GM21528 (cell line): ENCODE data around the gene SRGAP3.

Source experiments
- ATAC-seq: cut with Tn5 transposase; IDR thresholded peaks from one replicate; pipeline ENCODE4 v1.9.1; 2021; ENCODE audit warnings: mild to moderate bottlenecking, moderate library complexity; ENCODE audit not compliant: unreplicated experiment, low FRiP score

Gene SRGAP3

DNA sequence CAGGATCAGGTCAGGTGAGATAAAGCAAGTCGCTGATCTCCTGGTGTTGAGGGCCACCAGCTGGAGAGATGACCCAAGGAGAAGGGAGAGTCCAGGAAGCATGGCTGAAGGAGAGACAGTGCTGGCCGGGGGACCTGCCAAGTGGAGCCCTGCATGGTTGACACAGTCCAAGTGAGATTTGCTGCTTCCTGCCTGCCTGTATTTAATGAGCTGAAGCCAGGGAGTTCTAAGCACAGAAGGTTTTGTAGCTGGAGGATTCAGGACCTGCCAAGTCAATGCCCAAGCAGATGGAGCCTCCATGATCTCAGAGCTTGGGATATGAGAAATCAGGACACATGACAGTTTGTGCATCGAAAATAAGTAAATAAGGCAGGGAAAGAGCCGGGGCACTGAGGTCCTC is 125.6 kb downstream of the SRGAP3 start:
- ATAC-seq: no peak

DNA sequence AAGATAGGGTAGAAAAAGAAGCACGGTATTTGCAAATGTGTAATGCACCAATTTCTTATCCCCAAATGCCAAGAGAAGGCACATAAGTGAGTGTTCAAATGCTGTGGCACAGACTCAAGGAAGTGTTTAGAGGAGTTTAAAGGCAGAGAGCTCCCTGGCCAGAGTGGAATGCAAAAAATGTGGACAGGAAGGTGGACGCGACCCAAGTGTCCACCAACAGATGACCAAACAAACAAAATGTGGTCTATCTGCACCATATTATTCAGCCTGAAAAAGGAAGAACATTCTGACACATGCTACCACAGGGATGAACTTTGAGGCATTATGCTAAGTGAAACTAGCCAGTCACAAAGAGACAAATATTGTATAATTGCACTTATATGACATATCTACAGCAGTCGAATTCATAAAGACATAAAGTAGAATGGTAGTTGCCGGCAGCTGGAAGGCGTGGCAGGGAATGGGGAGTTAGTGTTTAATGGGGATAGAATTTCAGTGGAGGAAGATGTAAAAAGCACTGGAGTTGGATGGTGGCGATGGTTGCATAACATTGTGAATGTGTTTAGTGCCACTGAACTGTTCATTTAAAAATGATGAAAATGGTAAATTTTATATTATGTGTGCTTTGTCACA is 126.6 kb downstream of the SRGAP3 start:
- no peak for ATAC-seq

DNA sequence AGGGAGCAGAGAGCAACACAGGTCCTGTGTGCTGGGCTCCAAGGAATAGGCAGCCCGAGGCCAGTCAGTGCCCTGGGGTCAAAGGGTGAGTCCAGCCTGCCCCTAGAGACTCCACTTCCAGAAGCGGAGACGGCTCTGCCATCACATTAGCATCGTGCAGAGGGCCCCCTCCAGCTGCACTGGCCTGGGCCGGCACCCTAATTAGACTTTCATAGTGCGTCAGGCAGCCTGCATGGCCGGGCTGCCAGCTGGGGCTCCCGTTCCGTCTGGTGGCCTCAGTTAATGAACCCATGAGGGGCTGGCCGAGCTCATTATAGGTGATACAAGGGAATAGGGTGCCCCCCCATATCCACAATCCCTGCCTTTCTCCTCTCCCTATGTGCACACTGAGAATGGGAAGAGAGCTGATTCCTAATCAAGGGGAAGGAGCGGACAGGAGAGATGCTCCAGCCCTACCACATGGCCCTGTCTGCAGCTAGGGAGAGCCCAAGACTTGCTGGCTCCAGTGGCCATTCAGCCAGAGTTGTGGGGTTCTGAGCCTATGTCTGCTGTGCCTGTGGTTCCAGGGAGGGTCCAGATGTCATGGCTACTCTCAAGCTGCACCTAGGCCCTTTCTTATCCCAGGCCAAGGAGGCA is 128.0 kb downstream of the SRGAP3 start:
- ATAC-seq: no peak

DNA sequence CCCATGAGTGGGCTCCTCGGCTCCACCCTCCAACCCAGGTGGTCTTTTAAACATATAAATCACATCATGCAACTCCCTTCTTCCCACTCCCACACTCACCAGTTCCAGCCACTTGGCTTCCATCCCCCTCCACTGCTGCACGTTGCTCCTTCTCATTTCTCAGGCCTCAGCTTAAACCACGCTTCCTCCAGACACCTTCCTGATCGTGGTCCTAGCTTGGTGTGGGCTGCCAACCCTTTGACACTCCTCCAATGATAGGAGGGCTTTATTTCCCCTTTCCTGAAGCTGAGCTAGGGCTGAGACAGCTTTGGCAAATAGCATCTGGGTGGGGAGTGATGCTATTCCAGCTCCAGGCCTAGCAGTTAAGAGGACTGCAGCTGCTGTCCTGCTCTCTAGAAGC is 130.1 kb downstream of the SRGAP3 start:
- ATAC-seq: no peak

DNA sequence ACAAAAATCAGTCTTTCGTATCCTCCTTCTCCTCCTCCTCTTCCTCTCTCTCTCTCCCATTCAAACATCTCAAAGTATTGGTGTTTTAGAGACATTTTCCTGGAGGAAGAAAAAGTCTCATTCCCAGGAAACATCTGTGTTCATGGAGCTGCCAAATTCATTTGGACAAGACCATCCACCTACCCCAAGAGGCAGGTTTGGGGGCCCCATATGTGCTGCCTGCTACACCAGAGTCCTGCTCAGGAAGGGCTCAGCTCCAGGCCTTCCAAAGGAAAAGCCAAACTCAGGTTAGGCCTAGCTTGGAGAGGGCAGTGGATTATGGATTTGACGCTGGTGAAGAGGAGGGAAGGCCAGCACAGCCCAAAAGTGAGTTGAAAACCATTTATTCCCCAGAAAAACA is 131.2 kb downstream of the SRGAP3 start:
- no peak for ATAC-seq

DNA sequence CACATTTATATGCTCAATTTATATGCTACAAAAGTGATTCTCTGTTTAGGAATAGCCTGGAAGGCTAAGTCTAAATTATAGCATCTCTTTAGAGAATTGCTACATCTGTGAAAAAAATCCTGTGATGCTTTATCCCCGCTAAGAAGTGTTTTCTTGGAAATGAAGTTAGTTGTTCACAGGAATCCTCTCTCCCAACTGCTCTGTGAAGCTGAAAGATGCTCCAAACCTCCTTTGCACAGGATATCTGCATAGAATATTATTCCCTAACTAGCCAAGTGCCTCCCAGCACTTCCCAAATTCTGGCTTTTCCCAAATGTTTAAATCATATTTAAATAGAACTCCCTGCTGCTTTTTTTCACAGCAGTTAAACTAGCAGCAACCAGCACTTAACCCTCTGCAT is 132.2 kb downstream of the SRGAP3 start:
- ATAC-seq: no peak

DNA sequence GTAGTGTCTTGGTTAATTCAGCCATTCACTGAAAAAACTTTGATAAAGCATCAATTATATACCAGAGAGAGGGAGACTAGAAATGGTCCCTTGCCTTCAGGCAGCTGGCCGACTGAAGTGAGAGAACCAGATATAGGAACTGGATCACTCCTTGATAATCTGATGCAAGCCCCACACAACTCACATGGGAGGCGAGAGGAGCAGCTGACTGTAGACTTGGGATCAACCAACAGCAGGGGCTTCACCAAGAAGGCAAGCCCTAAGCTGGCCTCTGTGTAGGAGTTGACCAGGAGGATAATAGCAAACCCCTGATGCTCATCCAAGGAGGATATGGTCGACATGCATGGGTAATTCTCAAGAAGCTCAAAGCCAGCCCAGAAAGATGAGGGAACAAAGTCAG is 133.1 kb downstream of the SRGAP3 start:
- no peak for ATAC-seq

DNA sequence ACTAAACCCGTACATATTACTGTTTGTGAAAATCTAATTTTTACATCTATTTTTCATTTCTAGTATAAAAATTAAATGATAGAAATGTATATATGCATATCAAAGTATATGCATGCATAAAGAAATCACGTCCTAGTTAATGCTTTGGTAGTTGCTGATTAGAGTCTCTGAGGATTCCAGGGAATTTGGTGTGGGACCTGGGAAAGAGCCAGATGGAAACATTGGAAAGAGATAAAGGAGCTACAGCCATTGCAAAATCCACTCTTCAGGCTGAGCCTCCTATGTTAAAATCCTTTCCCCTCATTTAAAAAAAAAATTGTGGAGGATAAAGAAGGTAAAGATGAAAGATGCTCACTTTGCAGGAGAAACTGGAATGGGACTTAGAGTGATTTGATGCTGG is 134.1 kb downstream of the SRGAP3 start:
- ATAC-seq: no peak

DNA sequence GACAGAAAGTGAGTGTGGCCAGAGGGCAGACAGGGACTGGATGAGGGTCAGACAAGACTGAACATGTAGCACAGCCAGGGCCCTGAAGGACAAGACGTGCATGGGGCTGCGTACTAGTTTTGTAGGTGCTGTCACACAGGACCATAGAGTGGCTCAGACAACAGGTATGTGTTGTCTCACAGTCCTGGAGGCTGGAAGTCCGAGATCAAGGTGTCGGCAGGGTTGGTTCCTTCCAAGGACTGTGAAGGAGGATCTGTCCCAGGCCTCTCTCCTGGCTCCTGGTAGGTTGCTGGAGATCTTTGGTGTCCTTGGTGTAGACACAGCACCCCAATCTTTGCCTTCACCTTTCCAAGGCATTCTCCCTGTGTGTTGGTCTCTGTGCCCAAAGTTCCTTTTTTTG is 136.4 kb downstream of the SRGAP3 start:
- ATAC-seq: no peak

DNA sequence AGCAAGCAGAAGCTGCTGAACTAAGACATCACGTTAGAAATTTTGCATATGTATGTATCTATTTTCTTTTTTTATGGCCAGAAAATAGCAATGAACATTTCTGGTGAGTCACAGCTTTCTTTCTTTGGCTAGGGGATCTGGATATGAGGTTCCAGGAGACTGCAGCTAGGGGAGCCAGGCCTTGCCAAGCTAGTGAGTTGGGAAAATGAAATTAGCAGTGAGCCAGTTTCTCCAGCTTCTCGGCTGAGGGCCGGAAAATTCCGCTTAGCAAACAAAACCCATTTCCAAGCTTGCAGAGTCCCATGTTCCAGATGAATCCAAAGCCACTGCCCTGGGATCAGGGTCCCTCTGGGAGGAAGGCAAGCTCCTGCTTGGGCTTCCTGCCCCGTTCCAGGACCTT is 137.6 kb downstream of the SRGAP3 start:
- no peak for ATAC-seq

DNA sequence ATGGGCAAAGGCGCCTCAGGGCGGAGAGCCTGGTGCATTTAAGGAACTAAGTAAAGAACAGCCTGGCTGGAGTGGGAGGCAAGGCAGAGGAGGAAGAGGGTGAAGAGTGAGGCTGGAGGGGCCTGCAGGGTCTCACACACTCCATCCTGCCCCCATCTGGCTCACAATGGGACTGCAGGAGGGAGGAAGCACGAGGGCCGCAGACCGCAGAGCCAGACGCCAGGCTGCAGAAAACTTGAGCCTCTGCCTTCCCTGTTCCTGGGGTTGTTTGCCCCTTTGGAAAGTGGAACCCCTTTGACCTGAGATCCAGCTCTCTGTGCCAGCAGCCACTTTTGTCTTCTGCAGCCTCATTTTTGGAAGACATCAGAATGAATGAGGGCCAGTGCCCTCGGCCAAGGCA is 138.0 kb downstream of the SRGAP3 start:
- ATAC-seq: no peak

DNA sequence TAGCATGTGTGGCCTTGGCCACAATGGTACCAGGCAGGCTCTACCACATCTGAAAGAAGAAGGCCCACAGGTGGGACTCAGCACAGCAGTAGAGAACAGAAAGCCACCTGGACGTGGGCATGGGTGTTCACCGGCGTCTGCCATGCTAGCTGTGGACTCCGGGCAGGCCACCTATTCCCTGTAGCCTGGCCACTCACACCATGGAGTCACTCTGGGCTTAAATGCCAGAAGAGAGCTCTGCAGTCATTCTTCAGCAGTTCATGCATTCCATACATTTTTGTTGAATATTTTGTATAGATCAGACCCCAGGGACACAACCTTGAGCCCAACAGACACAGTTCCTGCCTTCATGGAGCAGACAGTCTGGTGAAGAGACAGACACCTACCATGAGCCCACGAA is 138.6 kb downstream of the SRGAP3 start:
- ATAC-seq: no peak

DNA sequence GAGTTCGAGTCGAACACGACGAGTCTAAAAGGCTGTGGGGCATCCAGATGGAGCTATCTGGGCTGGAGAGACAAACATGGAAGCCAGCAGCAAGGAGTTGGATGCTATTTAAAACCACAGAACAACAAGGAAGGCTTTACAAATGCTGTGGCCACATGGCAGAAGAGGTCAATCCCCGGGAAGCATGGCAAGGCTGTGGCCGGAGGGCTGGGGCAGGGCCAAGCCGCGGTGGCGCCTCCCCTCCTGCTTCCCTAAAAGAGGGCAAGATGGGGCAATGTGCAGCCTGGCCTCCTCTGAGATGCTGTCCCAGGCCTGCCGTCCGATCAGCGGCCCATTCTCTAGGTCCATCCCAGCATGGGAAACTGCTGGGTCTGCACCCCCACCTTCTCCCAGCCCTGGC is 139.1 kb downstream of the SRGAP3 start:
- ATAC-seq: no peak

DNA sequence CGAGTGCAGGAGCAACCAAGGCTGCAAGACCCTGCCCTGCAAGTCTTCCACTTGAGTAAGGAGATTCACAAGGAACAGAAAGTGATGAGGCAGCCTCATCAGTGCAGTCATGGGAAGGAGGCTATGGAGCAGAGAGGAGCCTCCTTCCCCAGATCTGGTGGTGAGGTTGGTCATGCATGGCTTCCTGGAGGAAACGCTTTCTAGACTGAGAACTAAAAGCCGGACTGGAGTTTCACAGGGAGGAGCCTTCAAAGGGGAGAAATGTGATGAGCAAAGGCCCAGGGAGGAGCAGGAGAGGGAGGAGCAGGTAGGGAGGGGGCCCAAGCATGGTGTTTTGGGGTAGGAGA is 139.9 kb downstream of the SRGAP3 start:
- ATAC-seq: no peak

DNA sequence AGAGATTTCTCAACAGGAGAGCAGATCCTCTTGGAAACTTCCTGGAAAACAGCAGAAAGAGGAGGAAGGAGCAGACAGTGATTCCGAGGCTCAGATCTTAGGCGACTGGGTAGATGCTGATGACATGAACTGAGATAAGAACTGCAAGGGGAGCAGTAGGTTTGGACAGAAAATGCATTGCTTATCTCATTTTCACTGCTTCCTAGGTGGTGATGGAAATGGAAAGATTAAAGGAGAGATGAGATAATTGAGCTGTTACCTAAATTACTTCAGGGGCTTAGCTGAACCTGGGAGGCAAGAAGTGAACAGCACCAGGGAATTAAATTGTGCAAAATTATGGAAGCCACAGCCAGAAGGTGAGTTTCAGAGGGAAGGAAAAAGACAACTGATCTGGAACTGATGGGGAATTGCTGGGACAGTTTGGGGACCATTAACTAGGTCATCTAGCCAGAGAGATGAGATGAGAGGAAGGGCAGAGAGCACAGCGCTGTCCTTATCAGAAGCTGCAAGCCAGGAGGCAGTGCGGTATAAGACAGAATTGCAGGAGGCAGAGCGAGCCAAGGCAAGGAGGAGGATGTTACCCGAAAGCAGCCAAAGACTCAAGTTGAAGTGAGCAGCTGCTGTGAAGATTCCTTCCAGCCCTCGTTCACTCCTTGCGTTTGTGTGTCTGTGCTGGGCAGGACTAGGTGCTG is 140.4 kb downstream of the SRGAP3 start:
- ATAC-seq: no peak

DNA sequence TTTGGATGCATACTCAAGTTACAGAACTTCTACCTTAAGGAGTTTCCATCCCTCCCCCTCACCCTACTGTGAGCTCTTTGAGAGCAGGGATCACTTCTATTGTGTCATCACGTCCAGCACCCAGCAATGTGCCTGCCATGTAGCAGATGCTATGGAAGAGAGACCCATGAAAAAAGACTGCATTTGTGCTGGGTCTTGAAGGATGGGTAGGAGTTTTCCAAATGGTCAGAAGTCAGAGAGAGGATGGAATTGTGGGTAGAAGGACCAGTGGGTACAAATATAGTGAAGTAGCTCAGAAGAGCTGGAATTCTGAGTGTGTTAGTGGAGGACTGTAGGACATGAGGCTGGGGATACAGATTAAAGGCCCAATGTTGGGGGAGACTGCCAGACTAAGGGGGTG is 141.7 kb downstream of the SRGAP3 start:
- ATAC-seq: no peak

DNA sequence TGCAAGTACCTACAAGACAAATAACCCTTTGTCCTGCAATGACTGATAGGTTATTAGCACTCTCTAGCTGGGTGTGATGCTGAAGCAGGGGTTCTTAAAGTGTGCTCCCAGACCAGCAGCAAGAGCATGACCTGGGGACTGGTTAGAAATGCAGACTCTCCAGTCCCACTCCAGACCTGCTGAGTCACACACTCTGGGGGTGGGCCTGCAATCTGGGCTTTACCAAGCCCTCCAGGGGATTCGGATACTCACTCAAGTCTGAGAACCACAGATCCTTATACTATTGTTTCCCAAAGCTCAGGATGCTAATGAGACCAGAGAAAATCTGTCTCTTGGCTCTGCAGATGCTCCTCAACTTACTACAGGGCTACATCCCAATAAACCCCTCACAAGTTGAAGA is 144.0 kb downstream of the SRGAP3 start:
- no peak for ATAC-seq

DNA sequence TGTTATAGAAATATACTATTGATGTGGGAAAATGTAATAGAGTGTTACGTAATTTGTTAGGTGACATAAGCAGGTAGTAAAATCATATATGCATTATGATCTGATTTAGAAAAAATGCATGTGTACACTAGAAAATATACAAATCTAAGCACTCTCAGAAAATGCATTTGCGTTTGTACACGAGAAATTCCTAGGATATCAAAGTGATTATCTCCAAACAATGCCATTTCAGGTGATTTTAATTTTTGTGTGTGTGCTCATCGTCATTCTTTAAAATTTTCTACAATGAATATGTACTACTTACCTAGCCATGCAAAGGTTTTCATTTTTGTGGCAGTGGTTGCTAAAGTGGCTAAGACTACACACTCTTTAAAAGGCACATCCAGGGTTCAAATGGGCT is 145.3 kb downstream of the SRGAP3 start:
- ATAC-seq: no peak

DNA sequence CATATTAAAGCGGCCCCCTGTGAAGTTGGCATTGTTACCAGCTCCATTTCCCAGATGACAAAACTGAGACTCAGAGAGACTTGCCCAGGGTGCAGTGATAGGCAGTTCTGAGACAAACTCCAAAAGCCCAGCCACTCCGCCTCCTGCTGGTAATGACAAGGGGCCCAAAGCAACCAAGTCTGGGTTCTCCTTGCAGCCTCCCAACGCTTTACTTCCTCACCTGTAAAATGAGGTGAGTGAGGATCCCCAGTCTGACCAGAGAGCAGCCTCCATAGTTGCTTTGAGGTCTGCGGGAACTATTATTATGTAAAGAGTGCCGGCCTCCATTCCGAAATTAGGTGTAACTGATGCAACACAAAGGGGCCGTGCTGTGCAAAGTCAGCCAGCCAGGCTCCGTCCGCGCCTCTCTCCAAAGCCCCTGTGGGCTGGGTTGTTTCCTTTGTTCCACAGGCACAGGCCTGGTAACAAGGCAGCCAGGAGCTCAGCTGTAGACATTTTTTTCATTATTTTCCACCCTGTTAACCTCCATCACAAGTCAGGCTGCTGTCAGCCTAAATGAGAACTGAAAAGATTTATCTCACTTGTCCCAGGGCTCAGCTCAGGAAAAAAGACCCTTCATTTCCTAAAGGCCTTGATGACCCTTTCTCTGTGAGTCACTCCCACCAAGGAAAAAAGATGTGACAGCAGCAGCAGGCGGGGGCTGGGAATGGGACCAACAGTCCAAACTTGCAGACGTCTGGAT is 147.0 kb downstream of the SRGAP3 start:
- no peak for ATAC-seq

DNA sequence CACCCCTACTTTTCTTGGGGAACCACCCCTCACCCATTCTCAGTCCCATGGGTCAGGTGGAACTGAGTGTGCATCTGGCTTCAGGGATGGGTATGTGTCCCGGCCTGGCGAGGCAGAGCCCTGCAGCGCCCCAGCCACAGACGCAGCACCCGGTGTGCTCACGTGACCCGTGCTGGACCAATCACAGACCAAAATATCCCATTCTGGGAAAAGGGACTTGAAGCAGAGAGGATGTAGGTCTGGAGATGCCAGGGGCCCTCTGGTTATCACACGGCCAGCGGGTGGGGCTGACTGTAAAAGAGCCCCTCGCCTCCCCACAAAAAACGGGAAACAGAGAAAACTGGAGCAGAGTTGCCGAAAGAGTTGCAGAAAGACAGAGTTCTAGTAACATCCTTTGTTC is 148.2 kb downstream of the SRGAP3 start:
- no peak for ATAC-seq

DNA sequence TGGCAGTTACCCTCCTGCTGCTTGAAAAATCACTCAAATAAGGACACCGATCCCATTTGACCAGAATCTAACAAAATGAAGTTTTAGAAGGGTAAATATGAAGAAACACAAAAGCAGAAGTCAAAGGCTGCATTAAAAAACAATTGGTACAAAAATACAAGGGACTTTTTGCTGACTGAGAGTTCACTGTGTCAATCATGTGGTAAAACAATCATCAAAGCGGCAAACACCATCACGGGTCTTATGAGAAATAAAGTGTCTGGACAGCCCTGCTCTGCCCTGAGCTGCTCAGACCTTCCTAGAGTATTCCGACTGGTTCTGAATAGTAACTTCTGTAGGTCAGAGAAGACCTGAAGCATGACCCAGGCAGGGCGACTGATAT is 148.9 kb downstream of the SRGAP3 start:
- no peak for ATAC-seq
